ENCODE data around the gene OR10J4.
"Not testable (repeated sequence)": the region's sequence is repeated elsewhere in the genome, so short reads cannot be mapped to it uniquely, and the experiment has no call there.

The OR10J4 gene

DNA sequence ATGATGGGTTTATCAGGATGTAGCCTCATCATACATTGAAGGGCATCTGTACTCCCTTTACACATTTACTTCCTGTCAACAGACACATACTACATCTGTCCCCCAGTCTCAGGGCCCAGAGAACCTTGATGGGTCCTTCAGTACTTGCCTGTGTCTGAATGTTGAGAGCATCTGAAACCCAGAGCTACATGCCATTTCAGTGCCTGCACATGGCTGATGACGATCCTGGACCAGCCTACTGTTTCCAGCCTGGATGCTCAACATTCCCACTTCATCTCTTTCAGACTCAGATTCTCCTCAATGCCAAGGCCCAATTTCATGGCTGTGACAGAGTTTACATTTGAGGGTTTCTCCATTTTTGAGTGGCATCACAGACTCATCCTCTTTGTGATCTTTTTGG is at the start of gene OR10J4:
Gene OR10J4, plus strand, starts transcription at position 301 of the 400 bp plus-strand sequence.
- FAIRE-seq, result no peak

DNA sequence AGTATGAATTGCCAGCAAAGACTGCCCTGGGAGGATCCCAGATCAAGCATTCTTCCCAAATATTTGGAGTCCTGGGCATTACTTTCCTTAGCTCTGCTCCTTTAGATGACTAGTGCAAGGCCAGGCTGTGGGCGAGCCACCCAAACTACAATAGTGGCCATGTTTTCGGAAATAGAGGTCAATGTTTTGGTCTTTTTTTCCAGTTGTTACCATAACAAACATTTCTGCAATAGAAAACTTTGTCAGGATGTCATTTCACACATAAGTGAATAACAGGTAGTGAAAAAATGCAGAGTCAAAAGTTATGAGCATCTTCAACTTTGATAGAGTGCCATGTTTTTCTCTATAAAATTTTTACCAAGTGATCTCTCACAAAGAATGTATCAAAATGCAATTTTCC is 25.2 kb upstream of the OR10J4 start:
- no peak for FAIRE-seq

DNA sequence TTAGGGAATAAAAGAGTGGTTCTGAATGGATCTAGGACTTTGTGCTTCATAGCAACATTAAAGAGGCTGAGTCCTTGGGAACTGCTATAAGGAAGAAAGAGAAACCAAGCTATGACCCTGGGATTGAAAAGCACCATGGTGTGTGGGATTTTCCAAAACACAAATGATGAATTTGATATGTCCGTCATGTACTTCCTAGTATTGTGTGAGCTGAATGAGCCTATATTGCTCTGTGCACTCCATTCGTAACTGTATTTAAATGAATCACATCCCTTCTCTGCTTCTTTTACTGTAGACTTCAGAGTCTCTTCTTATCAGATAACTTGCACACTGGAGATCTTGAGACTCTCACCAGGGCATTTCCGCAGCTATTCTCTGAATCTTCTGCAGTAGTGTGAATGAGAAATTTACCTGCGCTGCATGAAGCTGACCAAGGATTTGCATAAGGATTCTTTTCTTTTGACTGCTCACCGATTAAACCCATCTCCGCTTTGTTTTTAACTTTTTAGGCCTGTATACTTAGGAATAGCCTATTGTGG is 23.1 kb upstream of the OR10J4 start:
- FAIRE-seq, result no peak

DNA sequence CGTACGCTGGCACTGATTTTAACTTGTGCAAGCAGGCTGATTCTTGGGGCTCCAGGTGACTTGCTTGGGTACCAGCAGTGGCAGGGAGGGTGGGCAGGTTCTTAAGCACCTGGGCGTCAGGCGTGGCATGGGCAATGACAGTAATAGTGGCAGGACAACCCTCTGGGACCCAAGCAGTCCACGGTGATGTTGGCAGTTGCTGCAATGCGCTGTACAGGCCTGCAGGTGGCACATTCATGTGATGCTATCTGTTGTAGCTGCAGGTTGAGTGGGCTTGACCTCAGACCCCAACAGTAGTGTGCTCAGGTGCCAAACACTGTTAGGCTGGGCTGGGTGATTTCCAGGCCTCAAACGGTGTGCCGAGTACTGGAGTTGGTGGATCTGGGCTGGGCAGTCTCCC is 10.2 kb upstream of the OR10J4 start:
- FAIRE-seq, result no peak

DNA sequence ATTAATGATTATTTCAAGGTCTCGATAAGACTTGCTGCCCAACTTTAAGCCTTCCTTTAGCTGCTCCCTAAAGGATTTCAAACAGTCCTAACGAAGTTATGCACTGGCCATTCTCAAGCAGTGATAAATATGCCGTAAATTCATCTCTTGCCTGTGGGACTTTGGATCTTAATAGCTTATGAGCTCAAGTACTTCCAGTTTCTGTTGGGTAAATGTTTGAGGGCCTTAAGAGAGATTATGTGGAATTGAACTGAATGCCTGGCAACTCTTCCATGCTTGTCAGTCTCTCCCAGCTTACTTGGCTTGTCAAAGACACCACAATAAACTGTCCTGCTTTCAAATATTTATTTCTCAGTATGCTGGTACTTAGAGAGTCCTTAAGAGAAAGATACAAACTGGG is 3.5 kb upstream of the OR10J4 start:
- no peak for FAIRE-seq

DNA sequence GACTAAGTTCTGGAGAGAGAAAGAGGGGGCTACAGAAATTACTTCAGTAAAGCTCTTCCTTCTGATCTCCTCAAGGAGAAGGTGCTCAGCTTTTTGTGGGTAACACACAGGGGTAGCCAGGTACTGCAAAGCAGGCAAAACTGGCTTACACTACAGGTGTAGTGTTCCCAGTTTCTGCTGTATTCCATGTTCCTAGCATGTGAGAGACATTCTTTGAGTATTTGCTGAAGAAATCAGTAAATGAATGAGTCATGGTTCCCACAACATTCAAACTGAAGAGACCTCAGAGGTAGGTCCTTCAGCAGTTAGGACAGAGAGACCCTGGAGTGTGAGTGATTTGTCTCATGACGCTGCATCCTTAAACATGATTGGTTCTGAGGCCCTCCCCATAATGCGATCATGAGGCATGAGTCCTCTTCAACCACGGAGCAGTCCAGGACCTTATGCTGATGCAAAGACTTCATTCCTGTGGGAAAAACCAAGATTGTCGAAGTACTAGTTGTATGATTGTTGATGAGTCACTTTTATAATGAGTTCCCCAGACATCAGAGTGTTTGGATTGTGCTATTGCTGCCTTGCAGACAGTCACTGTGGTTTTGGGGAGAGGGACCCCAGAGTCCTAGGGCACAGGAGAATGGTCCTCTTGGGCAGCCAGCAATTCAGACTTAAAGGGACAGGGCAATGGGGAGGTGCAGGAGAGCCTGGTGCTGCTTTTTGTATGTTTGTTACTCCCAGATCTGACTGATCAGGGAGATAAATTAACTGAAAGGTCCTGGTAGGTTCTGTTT is 2.7 kb upstream of the OR10J4 start:
- no peak for FAIRE-seq

DNA sequence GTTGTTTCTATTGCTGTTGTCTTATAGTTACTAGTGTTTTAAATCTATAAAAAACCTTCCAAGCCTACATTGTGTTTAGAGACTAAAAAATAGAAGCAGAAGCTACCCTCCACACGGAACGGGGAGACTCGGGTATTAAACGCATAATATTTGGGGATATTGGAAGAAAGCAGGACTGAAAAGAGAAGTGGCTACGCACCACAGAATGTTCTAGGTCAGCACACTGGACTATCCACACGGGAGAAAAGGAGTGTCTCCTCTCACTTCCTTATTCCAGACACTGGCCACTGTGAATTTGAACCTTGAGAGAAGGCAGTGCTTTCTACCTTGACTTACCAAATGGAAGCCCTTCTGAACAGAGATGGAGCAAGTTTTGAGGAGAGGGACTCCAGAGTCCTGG is 1.0 kb upstream of the OR10J4 start:
- no peak for FAIRE-seq

DNA sequence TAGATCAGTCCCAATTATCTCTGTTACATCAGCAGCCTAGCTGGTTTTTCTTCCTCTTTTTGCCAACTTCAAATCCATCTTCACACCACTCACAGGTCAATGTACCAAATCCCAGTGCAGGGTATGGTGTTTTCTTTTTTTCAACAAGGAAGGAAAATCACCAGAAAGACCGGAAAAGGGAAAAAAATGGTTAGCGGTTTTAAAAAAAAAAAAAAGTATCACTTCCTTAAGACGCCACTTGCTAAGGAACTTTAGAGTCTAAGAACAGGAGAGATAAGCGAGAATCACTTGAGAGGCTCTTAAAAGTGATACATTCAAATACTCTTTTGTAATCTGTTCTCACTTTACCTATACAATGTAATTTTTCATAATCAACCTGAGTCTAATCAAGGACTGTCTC is 4.5 kb downstream of the OR10J4 start:
- FAIRE-seq, result no peak

DNA sequence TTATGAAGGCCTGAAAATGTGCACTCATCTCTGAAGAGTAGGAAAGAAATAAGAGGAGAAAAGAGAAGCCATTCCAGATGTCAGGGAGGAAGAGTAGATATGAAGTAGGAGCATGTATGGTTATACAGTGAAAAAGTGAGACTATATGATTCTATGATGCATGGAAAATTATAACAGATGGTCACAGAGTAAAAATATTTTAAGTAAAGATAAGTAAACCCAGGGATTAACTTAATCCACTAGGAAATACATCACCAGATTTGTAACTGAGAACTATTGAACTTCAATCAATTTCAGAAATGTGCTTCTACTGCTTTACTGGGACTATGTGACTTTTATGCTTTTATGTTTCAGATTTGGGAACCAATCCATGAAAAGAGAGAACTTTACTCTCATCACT is 7.4 kb downstream of the OR10J4 start, which contains the start of gene OR10J1:
Gene OR10J1, plus strand, starts transcription at position 301 of the 400 bp plus-strand sequence. Its CDS starts 70 bp downstream, at position 371.
- FAIRE-seq, result no peak

DNA sequence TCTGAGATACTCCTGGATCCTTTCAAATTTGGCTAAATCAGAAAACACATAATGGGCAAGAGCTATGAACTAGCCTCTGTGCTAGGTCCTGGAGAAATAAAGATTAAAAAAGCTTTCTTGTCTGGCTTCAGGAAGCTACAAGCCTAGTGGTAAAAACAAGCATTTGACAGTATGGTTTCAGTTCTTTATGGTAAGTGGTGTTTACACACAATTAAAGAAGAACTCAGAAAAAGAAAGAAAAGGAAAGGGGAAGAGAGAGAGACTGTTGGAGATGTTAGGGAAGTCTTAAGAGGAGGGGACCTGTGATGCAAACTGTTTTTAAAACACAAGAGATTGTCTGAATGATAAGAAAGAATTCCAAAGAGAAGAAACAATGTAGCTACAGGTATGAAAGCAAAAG is 9.4 kb downstream of the OR10J4 start:
- no peak for FAIRE-seq

DNA sequence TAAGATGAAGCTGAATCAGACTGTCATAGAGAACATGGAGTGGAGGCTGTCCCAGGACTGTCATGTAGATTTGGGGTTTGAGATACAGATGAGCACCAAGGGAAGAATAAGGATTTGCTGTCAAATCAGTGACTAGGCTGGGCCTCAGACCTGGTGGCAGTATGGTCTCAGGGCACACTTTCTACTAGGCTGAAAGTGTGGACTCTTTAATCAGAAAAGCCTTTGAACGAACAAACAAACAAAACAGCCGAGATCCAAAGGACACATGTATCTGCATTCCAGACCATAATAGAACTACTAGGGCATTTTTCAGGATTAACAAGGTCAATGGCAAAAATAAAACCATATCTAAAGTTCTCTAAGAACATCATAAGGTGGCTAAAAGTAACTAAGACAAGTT is 10.4 kb downstream of the OR10J4 start:
- FAIRE-seq, result no peak

DNA sequence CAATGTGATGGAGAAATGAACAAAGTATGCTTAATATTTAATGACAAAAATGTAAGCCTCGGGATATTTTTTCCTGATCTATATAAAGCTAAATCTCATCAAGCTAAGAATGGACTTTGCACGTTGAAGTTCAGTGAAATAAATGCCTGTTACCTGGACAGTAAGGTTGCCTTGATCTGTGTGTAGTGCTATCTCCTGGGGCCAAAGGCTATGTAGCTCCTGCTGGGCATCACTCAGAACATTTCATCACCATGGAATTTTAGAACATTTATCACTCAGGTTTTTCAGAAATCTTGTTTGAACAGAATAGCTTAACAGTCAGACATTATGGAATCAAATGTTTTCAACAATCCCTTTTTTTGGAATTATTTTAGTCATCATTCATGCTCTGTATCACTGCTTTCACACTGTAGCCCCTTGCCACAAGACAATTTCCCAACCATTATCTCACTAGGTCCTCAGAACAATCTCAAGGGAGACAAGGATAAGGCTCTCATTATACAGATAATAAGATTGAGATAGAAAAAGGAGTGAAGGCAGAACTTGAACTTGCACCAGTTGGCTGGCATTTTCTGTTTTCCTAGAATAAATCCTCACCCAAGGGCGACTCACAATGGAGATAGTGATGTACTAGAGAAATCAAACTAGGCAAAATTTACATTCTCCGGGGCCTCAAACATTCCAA is 11.2 kb downstream of the OR10J4 start:
- FAIRE-seq, result no peak

DNA sequence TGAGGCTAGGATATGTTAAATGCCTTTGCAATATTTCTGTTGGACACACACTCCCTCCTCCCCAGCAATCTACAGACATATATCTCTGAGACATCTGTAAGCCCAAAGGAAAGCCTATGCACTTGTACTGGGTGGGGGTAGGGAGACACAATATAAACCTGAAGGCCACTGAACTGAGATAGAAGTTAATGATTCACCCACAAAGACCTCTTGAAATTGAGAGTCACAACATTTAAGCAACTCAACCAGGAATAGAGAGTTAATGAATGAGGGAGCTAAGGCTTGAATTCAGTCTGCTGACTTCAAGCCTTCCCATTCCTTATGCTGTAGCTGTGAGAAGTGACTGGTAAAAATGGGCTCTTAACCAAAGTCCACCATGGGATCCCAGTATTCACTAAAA is 12.5 kb downstream of the OR10J4 start:
- no peak for FAIRE-seq

DNA sequence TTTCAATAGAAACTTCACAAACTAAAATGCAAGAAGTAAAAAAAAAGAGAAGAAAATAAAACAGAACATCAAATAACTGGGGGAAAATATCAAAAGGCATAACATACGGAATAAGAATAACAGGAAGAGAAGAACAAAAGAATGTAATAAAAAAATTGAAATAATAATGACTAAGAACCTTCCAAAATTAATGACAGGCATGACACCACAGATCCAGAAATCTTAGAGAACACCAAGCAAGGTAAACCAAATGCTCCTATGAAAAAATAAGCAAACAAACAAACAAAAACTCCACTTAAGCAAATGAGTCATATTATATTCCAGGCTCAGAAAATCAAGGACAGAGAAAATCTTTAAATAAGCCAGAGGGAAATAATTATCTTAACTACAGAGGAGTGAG is 16.2 kb downstream of the OR10J4 start:
- FAIRE-seq, result no peak

DNA sequence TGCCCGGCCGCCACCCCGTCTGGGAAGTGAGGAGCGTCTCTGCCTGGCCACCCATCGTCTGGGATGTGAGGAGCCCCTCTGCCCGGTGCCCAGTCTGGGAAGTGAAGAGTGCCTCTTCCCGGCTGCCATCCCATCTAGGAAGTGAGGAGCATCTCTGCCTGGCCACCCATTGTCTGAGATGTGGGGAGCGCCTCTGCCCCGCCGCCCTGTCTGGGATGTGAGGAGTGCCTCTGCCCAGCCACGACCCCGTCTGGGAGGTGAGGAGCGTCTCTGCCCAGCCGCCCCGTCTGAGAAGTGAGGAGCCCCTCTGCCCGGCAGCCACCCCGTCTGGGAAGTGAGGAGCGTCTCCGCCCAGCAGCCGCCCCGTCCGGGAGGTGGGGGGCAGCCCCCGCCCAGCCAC is 17.6 kb downstream of the OR10J4 start:
- FAIRE-seq, result not testable (repeated sequence)

DNA sequence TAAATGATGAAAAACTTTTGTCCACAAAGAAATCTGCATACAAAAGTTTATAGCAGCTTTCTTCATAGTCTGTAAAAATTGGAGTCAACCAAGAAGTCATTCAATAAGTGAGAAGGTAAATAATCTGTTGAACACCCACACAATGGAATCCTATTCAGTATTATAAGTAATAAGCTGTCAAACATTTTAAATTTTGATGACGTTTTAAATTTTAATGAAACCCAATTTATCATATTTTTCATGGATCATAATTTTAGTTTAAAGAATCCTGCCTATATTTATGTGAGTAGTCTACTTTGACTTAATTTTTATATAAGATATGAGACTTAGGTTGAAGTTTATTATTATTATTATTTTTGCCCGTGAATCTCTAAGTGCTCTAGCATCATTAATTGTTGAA is 27.5 kb downstream of the OR10J4 start:
- FAIRE-seq, result no peak

DNA sequence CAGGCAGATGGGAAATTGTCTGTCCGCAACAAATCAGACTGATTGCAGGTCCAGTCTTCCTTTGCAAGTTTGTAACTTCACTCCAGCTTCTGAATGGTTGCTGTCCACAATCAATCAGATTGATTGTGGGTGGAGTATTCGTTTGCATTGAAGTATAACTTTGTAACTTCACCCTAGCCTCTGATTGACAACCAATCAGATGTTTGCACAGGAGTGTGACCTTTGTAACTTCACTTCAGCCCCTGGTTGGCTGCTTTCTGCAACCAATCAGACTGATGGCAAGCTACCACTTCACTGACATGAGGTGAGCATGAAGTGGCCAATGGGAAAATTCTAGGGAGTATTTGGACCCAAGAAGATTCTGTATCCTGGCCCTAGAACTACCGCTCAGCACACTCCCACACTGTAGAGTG is 33.2 kb downstream of the OR10J4 start:
- no peak for FAIRE-seq

DNA sequence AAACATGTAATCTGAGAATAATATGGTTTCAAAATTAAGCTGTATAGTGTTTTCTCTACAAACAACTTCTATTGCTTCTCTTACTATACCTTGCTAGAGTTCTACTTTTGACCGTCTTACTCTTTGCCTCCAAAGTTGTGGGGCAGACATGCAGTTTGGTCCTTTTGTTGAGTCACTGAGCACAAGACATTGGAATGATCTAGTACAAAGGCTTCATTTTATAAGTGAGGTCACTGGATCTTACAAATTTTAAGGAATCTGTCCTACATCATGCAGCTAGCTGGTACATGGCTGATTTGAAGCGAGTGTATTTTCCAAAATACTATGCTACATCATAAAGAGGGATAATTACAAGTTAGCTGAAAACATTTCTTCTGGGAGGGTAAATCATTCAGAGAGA is 36.3 kb downstream of the OR10J4 start:
- FAIRE-seq, result no peak

DNA sequence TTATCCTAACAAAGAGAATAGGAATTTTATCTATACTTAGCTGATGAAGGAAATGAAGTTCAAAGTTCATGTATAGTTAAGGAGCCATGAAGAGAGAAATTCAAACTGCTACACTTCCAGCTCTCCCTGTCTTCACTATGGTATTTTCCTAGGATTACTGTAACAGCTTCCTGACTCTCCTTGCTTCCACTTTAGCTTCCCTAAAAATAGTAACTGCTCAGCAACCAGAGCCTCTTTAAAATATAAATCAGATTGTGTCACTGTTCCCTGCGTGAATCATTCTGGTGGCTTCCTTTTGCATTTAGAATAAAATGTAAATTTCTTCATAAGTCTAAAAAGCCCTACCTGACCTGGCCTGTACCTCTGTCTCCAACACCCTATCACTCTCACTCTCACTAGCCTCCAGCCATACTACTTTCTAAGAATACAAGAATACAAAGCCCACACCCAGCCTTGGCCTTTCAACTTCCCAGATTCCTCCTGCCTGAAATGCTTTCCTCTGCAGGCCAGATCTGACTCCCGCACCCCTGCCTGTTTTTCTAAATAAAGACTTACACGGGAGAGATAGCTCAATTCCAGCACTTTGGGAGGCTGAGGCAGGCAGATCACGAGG is 38.0 kb downstream of the OR10J4 start:
- FAIRE-seq, result no peak

DNA sequence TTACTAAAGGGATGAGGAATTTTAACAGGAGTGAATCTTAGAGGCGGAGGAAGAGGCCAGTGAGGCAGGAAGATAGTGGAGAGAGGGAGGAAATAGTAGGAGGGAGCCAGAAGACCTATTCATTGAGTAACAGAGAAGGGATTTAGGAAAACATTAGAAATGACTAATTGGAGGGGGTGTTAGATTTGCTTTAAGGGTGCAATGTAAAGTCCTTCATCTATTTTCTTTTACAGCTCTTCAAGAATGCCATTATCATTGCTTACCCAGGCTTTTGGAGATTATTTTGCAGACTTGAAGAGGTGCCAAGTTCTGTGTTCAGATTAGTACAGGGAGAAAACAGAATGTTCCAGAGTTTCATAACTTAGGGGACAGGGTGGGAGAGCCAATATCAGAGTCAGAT is 41.3 kb downstream of the OR10J4 start:
- FAIRE-seq, result no peak

DNA sequence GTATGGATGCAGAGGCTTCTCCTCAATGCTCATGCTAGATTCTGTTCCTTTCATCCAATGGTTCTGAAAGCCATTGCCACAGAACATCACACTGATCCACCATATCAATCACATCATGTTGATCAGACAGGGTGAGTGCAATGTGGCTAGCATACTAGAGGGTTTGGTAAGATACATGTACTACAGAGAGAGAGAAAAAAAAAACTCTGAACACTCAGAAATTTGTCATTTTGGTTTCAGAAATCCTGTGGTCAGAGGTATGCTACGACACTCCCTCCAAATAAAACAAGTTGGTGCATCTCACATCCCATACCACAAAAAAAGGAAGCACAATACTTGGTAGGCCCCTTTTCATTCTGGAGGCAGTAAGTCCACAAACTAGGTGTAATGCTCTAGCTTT is 42.9 kb downstream of the OR10J4 start:
- no peak for FAIRE-seq
